Panc1 (cell line): ENCODE results near the gene DHX32.

Experiments
- TCF7L2 ChIP-seq: IDR thresholded peaks from 2 replicates; pipeline ENCODE4 v1.6.1; 2011; ENCODE audit warnings: mild to moderate bottlenecking, low read depth, low read length, inconsistent platforms
- TF ChIP-seq, protein P1 (sequence below): fragments of 450-650 bp; IDR thresholded peaks from 2 replicates; pipeline ENCODE4 v1.5.1; 2017; ENCODE audit warnings: mild to moderate bottlenecking
- TF ChIP-seq, protein P2 (sequence below), 2 experiments: IDR thresholded peaks; 2 replicates each; pipeline ENCODE4 v1.6.1; 2011 to 2012; ENCODE audit warnings: low read depth in 2 of 2, control low read depth in 1 of 2, low read length in 1 of 2, mild to moderate bottlenecking in 1 of 2, moderate library complexity in 1 of 2; ENCODE audit not compliant: insufficient read depth in 1 of 2

DNA sequence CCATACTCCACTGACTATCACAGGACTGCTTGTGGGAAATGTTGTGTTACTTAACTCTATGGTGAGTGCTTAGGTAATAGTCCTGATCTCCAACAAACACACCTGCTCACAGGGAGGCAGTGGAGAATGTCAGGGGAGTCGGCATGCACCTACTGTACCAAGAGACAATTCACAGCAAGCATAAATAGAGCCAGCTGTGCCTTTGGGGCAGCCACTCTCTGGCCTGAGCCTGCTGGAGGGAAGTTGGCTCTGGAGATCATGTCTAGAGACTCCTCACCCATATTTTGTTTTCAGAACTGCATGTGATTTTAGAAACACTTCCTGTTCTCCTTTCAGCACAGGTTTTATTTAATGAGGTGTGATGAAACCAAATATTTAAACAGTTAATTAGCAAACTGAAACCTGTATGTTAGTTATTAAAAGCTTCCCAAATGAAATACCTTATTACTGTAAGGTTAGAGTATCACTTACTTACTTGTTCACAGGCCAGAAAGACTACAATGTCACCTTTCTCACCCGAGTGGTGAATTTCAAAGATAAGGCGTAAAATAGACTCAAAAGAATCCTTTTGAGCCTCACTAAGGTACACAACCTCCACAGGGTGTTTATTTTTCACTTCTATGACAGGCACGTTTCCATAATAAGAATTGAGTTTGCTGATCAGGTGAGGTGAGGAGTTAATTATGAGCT, 21.8 kb downstream of the DHX32 start:
- TF ChIP-seq, protein P1, sequence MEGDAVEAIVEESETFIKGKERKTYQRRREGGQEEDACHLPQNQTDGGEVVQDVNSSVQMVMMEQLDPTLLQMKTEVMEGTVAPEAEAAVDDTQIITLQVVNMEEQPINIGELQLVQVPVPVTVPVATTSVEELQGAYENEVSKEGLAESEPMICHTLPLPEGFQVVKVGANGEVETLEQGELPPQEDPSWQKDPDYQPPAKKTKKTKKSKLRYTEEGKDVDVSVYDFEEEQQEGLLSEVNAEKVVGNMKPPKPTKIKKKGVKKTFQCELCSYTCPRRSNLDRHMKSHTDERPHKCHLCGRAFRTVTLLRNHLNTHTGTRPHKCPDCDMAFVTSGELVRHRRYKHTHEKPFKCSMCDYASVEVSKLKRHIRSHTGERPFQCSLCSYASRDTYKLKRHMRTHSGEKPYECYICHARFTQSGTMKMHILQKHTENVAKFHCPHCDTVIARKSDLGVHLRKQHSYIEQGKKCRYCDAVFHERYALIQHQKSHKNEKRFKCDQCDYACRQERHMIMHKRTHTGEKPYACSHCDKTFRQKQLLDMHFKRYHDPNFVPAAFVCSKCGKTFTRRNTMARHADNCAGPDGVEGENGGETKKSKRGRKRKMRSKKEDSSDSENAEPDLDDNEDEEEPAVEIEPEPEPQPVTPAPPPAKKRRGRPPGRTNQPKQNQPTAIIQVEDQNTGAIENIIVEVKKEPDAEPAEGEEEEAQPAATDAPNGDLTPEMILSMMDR: no peak
- no peak for TF ChIP-seq TCF7L2
- TF ChIP-seq, protein P2, sequence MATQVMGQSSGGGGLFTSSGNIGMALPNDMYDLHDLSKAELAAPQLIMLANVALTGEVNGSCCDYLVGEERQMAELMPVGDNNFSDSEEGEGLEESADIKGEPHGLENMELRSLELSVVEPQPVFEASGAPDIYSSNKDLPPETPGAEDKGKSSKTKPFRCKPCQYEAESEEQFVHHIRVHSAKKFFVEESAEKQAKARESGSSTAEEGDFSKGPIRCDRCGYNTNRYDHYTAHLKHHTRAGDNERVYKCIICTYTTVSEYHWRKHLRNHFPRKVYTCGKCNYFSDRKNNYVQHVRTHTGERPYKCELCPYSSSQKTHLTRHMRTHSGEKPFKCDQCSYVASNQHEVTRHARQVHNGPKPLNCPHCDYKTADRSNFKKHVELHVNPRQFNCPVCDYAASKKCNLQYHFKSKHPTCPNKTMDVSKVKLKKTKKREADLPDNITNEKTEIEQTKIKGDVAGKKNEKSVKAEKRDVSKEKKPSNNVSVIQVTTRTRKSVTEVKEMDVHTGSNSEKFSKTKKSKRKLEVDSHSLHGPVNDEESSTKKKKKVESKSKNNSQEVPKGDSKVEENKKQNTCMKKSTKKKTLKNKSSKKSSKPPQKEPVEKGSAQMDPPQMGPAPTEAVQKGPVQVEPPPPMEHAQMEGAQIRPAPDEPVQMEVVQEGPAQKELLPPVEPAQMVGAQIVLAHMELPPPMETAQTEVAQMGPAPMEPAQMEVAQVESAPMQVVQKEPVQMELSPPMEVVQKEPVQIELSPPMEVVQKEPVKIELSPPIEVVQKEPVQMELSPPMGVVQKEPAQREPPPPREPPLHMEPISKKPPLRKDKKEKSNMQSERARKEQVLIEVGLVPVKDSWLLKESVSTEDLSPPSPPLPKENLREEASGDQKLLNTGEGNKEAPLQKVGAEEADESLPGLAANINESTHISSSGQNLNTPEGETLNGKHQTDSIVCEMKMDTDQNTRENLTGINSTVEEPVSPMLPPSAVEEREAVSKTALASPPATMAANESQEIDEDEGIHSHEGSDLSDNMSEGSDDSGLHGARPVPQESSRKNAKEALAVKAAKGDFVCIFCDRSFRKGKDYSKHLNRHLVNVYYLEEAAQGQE (IDR thresholded peaks at IDR 0.05; ENCODE audit: insufficient read depth in 1 of 2, low read depth in 2 of 2, low read length in 1 of 2): no peak
